HG02938 (cell line): ENCODE results near the gene MREG.
A peak's percentile ranks its signal among the peaks of the same experiment; 100 is the strongest.

Source experiments
- ATAC-seq: cut with Tn5 transposase; IDR thresholded peaks from one replicate; pipeline ENCODE4 v1.9.1; 2021; ENCODE audit warnings: mild to moderate bottlenecking, moderate library complexity; ENCODE audit not compliant: unreplicated experiment

Gene MREG

GRCh38 chr2:215920244-215921100 is 92.9 kb downstream of the MREG start:
- peak; percentile 43 for ATAC-seq

- ATAC-seq, result no peak
These were observed 93.6 kb downstream of the MREG start for GRCh38 chr2:215919624-215920243.

- ATAC-seq, result no peak
These were observed 94.3 kb downstream of the MREG start for GRCh38 chr2:215918901-215919599.

- ATAC-seq, result peak; percentile 85
These were observed 95.3 kb downstream of the MREG start for GRCh38 chr2:215917953-215918620.

- no peak for ATAC-seq
These were observed 97.9 kb downstream of the MREG start for GRCh38 chr2:215915441-215915840.

GRCh38 chr2:215914777-215915165 is 98.6 kb downstream of the MREG start:
- ATAC-seq, result no peak

GRCh38 chr2:215914054-215914776 is 99.1 kb downstream of the MREG start:
- no peak for ATAC-seq

GRCh38 chr2:215912299-215912842 is 101.0 kb downstream of the MREG start:
- no peak for ATAC-seq

- ATAC-seq, result no peak
These were observed 101.9 kb downstream of the MREG start for GRCh38 chr2:215911301-215912085.

- no peak for ATAC-seq
These were observed 103.2 kb downstream of the MREG start for GRCh38 chr2:215910180-215910579.

GRCh38 chr2:215907147-215907546 is 106.2 kb downstream of the MREG start:
- no peak for ATAC-seq

GRCh38 chr2:215906458-215906857 is 106.9 kb downstream of the MREG start:
- no peak for ATAC-seq

- no peak for ATAC-seq
These were observed 107.7 kb downstream of the MREG start for GRCh38 chr2:215905691-215906090.

- ATAC-seq, result no peak
These were observed 109.2 kb downstream of the MREG start for GRCh38 chr2:215904101-215904500.

GRCh38 chr2:215903203-215903602 is 110.1 kb downstream of the MREG start:
- ATAC-seq, result no peak

GRCh38 chr2:215901796-215902195 is 111.6 kb downstream of the MREG start:
- no peak for ATAC-seq

- peak; percentile 70 for ATAC-seq
These were observed 112.5 kb downstream of the MREG start for GRCh38 chr2:215900843-215901242.

- ATAC-seq, result no peak
These were observed 113.1 kb downstream of the MREG start for GRCh38 chr2:215900203-215900611.
